GM06990 (cell line): ENCODE results near the gene TTC27.

Experiments
- DNase-seq: peaks from one replicate; pipeline ENCODE4 v3.0.0-alpha.2; 2011; ENCODE audit not compliant: insufficient read length; ENCODE audit errors: extremely low read depth
- H3K27me3 ChIP-seq: replicated peaks from 2 replicates; pipeline ENCODE4 v1.6.0; 2011; ENCODE audit warnings: low read length; ENCODE audit not compliant: control insufficient read depth, insufficient read depth
- H3K36me3 ChIP-seq: 2 replicates; pipeline ENCODE4 v1.5.1; 2011; ENCODE audit warnings: low read length; ENCODE audit not compliant: control insufficient read depth, insufficient read depth
- H3K4me3 ChIP-seq: replicated peaks from 2 replicates; pipeline ENCODE4 v1.5.1; 2011; ENCODE audit warnings: low read depth, mild to moderate bottlenecking, control low read depth, low read length
- CTCF ChIP-seq: IDR thresholded peaks from 2 replicates; pipeline ENCODE4 v1.5.1; 2011; ENCODE audit warnings: low read length, control low read depth, mild to moderate bottlenecking, inconsistent platforms; ENCODE audit not compliant: insufficient read depth, poor library complexity, severe bottlenecking

The TTC27 gene

DNA sequence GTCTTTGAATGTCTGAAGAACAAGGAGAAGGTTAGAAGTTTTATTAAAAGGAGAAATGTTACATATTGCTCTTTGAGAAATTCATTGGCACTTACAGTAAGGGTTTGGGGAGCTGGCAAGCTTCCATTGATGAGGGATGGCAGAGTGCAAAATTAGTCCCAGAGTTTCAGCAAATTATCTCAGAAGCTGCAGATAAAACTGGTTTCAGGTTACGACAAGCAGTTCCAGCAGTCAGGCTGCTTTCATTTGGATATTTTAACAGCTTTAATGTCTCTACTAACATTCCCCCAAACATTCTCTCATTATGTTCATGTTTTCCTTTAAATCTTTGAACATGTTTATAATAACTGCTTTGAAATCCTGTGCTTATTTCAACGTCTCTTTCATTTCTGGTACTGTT, 153.1 kb downstream of the TTC27 start:
- Histone ChIP-seq H3K4me3 (no peak overlapping the region), H3K36me3 (no peaks in the 10 kb centered on the region; the same call in 1 of the 2 replicates)
- TF ChIP-seq CTCF = no peak

GRCh38 chr2:32783469-32783868, 155.6 kb downstream of the TTC27 start:
- no peak overlapping the region for H3K4me3 ChIP-seq
- DNase-seq = no peak
- H3K36me3 ChIP-seq = no peaks in the 10 kb centered on the region; the same call in 1 of the 2 replicates
- no peaks in the 10 kb centered on the region for H3K27me3 ChIP-seq
- no peak for TF ChIP-seq CTCF

More for the DNA sequence above, 153.1 kb downstream of the TTC27 start:
- DNase-seq = no peak
- H3K27me3 ChIP-seq = no peaks in the 10 kb centered on the region

GRCh38 chr2:32783933-32784332, 156.1 kb downstream of the TTC27 start:
- no peak for TF ChIP-seq CTCF
- no peaks in the 10 kb centered on the region; the same call in 1 of the 2 replicates for H3K36me3 ChIP-seq
- no peak overlapping the region for H3K4me3 ChIP-seq
- no peaks in the 10 kb centered on the region for H3K27me3 ChIP-seq
- no peak for DNase-seq

DNA sequence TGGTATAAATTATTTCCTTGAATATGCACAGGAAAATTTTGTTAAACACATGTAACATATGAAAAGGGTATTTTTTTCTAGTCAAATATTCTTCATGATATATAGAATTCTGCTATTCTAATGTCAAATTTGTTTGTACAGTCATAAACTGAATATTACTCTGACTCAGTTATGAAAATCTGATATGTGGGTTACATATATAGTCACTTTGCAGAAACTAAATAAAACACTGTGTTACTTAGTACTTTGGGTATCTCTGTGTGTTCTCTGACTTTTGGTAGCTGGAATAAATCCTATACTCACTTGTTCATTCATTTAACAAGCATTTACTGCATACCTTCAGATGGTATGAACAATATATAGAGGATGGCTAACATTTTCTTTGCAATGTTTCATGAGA, 159.4 kb downstream of the TTC27 start:
- no peak for DNase-seq

GRCh38 chr2:32788114-32788513, 160.3 kb downstream of the TTC27 start:
- H3K4me3 ChIP-seq = no peak overlapping the region
- no peak for TF ChIP-seq CTCF
- H3K27me3 ChIP-seq = no peaks in the 10 kb centered on the region
- no peak for DNase-seq
- H3K36me3 ChIP-seq = no peaks in the 10 kb centered on the region

More for the DNA sequence above, 159.4 kb downstream of the TTC27 start:
- no peaks in the 10 kb centered on the region for H3K36me3 ChIP-seq
- H3K27me3 ChIP-seq = no peaks in the 10 kb centered on the region
- no peak overlapping the region for H3K4me3 ChIP-seq
- TF ChIP-seq CTCF = no peak

DNA sequence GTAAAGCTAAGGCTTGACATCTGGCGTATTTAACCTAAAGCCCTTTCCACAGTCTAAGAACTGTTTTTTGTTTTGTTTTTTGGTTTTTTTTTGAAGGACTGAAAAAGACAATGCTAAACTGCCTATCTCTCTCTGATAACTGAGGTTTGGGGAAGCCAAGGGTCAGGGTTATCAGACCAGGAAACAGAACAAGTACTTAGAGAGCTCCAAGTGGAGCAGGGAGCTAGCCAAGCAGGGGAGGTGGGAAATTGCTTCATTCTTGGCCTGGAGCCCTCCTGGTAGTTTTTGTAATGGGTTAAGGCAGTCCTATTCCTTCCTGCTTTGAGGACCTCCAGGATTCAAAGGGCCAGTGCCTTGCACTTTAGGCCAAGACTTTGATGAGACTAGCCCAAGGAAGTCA, 164.6 kb downstream of the TTC27 start:
- no peaks in the 10 kb centered on the region for H3K36me3 ChIP-seq
- DNase-seq = no peak
- no peaks in the 10 kb centered on the region for H3K27me3 ChIP-seq
- TF ChIP-seq CTCF = no peak
- no peak overlapping the region for H3K4me3 ChIP-seq
